Astrocyte (in vitro differentiated cells and primary cell): ENCODE measurements around the gene HAPSTR1. TPM values are rescaled to one million over a fixed set of nuclear protein-coding genes. Genes with fewer than 3 reads are reported as not detected.

ENCODE experiments used
- DNase-seq: peaks from one replicate; pipeline ENCODE4 v3.0.0-alpha.2; 2010; ENCODE audit warnings: low read depth
- FAIRE-seq: peaks from 2 replicates; lab custom pipeline; 2011; peaks lifted over from hg19 to GRCh38; lab: Jason Lieb, UNC
- H2AFZ ChIP-seq: 2 replicates; pipeline ENCODE4 v1.6.0; 2012; ENCODE audit warnings: low read depth, low read length, inconsistent platforms
- H3K27ac ChIP-seq: 2 replicates; pipeline ENCODE4 v1.5.1; 2011; ENCODE audit warnings: low read depth, low read length, inconsistent platforms
- H3K27me3 ChIP-seq: 2 replicates; pipeline ENCODE4 v1.6.0; 2011; ENCODE audit warnings: low read length, inconsistent platforms; ENCODE audit not compliant: insufficient read depth
- H3K36me3 ChIP-seq: 2 replicates; pipeline ENCODE4 v1.5.1; 2011; ENCODE audit warnings: low read length, inconsistent platforms; ENCODE audit not compliant: insufficient read depth
- H3K4me1 ChIP-seq: 2 replicates; pipeline ENCODE4 v1.5.1; 2011; ENCODE audit warnings: low read length, inconsistent platforms; ENCODE audit not compliant: insufficient read depth
- H3K4me2 ChIP-seq: 2 replicates; pipeline ENCODE4 v1.6.0; 2012; ENCODE audit warnings: low read length, inconsistent platforms
- H3K4me3 ChIP-seq: 2 replicates; pipeline ENCODE4 v1.5.1; 2011; ENCODE audit warnings: low read depth, mild to moderate bottlenecking, low read length, inconsistent platforms; ENCODE audit not compliant: insufficient read depth
- H3K79me2 ChIP-seq: 2 replicates; pipeline ENCODE4 v1.6.0; 2012; ENCODE audit warnings: mild to moderate bottlenecking, low read length, inconsistent platforms; ENCODE audit not compliant: insufficient read depth
- H3K9ac ChIP-seq: 2 replicates; pipeline ENCODE4 v1.6.0; 2012; ENCODE audit warnings: mild to moderate bottlenecking, low read length, inconsistent platforms
- H3K9me3 ChIP-seq: 2 replicates; pipeline ENCODE4 v1.5.1; 2012; ENCODE audit warnings: low read depth, mild to moderate bottlenecking, low read length, inconsistent platforms; ENCODE audit not compliant: insufficient read depth
- H4K20me1 ChIP-seq: 2 replicates; pipeline ENCODE4 v1.6.0; 2012; ENCODE audit warnings: low read length, inconsistent platforms; ENCODE audit not compliant: insufficient read depth
- H3K27ac Mint-ChIP-seq: one replicate; pipeline ENCODE4 v1.8.0; 2021; ENCODE audit warnings: mild to moderate bottlenecking, mixed read lengths; ENCODE audit not compliant: unreplicated experiment
- H3K27me3 Mint-ChIP-seq: one replicate; pipeline ENCODE4 v1.8.0; 2021; ENCODE audit warnings: low read depth, mixed read lengths; ENCODE audit not compliant: unreplicated experiment
- H3K36me3 Mint-ChIP-seq: one replicate; pipeline ENCODE4 v1.8.0; 2021; ENCODE audit warnings: low read depth, mixed read lengths; ENCODE audit not compliant: unreplicated experiment
- H3K4me1 Mint-ChIP-seq: one replicate; pipeline ENCODE4 v1.8.0; 2021; ENCODE audit warnings: low read depth, mixed read lengths; ENCODE audit not compliant: unreplicated experiment
- H3K4me3 Mint-ChIP-seq: one replicate; pipeline ENCODE4 v1.8.0; 2021; ENCODE audit warnings: mild to moderate bottlenecking, moderate library complexity, mixed read lengths; ENCODE audit not compliant: unreplicated experiment
- H3K9me3 Mint-ChIP-seq: one replicate; pipeline ENCODE4 v1.8.0; 2021; ENCODE audit warnings: mild to moderate bottlenecking, mixed read lengths; ENCODE audit not compliant: unreplicated experiment
- CTCF ChIP-seq: IDR thresholded peaks from 2 replicates; pipeline ENCODE4 v1.5.1; 2011; ENCODE audit warnings: low read depth, mild to moderate bottlenecking, inconsistent platforms, low read length, moderate library complexity; ENCODE audit not compliant: insufficient read depth
- EZH2 ChIP-seq: IDR thresholded peaks from 2 replicates; pipeline ENCODE4 v1.6.1; 2012; ENCODE audit warnings: mild to moderate bottlenecking, low read length, inconsistent platforms; ENCODE audit not compliant: insufficient read depth
- total RNA-seq: library from RNA; stranded (reverse); gene quantifications from 2 replicates; pipeline ENCODE4 v1.2.1, GENCODE V29; 2021

The HAPSTR1 gene
- total RNA-seq, 1 donor from 2014 or later: 99.5 TPM

- Histone ChIP-seq H2AFZ (no peak overlapping the region), H3K27ac (no peak overlapping the region), H3K9ac (no peak overlapping the region), H3K4me2 (no peak overlapping the region), H3K36me3 (peaks cover 32% of the 10 kb centered on the region), H4K20me1 (peaks cover 99% of the 10 kb centered on the region), H3K4me1 (peaks cover 68% of the 10 kb centered on the region), H3K4me3 (no peak overlapping the region), H3K27me3 (no peaks in the 10 kb centered on the region), H3K79me2 (peaks cover 98% of the 10 kb centered on the region), H3K9me3 (no peaks in the 10 kb centered on the region)
- no peaks in the 10 kb centered on the region for H3K27me3 Mint-ChIP-seq
- H3K4me3 Mint-ChIP-seq: peak overlapping the region; percentile 14
- no peak for TF ChIP-seq CTCF
- no peak for TF ChIP-seq EZH2
- FAIRE-seq (no peak), DNase-seq (no peak)
- peaks cover 20% of the 10 kb centered on the region for H3K36me3 Mint-ChIP-seq
- no peaks in the 10 kb centered on the region for H3K9me3 Mint-ChIP-seq
- H3K4me1 Mint-ChIP-seq: peaks cover 79% of the 10 kb centered on the region
- peak overlapping the region; percentile 71 for H3K27ac Mint-ChIP-seq
These were observed 22.3 kb downstream of the HAPSTR1 start for GRCh38 chr16:9113707-9114106.

GRCh38 chr16:9114112-9114511, 22.7 kb downstream of the HAPSTR1 start:
- TF ChIP-seq CTCF: no peak
- TF ChIP-seq EZH2: no peak
- Mint-ChIP-seq H3K4me1 (peaks cover 78% of the 10 kb centered on the region), H3K36me3 (peaks cover 18% of the 10 kb centered on the region)

GRCh38 chr16:9114842-9115241, 23.4 kb downstream of the HAPSTR1 start:
- FAIRE-seq (no peak), DNase-seq (no peak)
- H3K27ac ChIP-seq: peak overlapping the region; percentile 51
- no peaks in the 10 kb centered on the region for H3K27me3 ChIP-seq
- H3K36me3 Mint-ChIP-seq: peaks cover 18% of the 10 kb centered on the region
- peaks cover 78% of the 10 kb centered on the region for H3K4me1 Mint-ChIP-seq
- no peak overlapping the region for H3K4me3 Mint-ChIP-seq
- H3K9me3 ChIP-seq: no peaks in the 10 kb centered on the region
- H2AFZ ChIP-seq: no peak overlapping the region
- H3K4me3 ChIP-seq: no peak overlapping the region
- peaks cover 98% of the 10 kb centered on the region for H3K79me2 ChIP-seq
- H3K4me1 ChIP-seq: peaks cover 68% of the 10 kb centered on the region
- H3K4me2 ChIP-seq: peak overlapping the region; percentile 34
- peaks cover 28% of the 10 kb centered on the region for H3K36me3 ChIP-seq
- no peaks in the 10 kb centered on the region for H3K27me3 Mint-ChIP-seq
- peak overlapping the region; percentile 29 for H3K9ac ChIP-seq
- H3K9me3 Mint-ChIP-seq: no peaks in the 10 kb centered on the region
- H3K27ac Mint-ChIP-seq: peak overlapping the region; percentile 90
- TF ChIP-seq EZH2: no peak
- TF ChIP-seq CTCF: no peak
- peaks cover 99% of the 10 kb centered on the region for H4K20me1 ChIP-seq

More at GRCh38 chr16:9114112-9114511, 22.7 kb downstream of the HAPSTR1 start:
- no peak overlapping the region for H3K4me2 ChIP-seq
- no peaks in the 10 kb centered on the region for H3K9me3 ChIP-seq
- DNase-seq (no peak), FAIRE-seq (no peak)
- H2AFZ ChIP-seq: no peak overlapping the region
- H3K4me3 ChIP-seq: no peak overlapping the region
- H3K79me2 ChIP-seq: peaks cover 98% of the 10 kb centered on the region
- H3K27ac Mint-ChIP-seq: peak overlapping the region; percentile 71
- no peak overlapping the region for H3K9ac ChIP-seq
- peaks cover 70% of the 10 kb centered on the region for H3K4me1 ChIP-seq
- no peaks in the 10 kb centered on the region for H3K27me3 Mint-ChIP-seq
- no peak overlapping the region for H3K4me3 Mint-ChIP-seq
- H3K9me3 Mint-ChIP-seq: no peaks in the 10 kb centered on the region
- H3K27me3 ChIP-seq: no peaks in the 10 kb centered on the region
- peaks cover 99% of the 10 kb centered on the region for H4K20me1 ChIP-seq
- H3K27ac ChIP-seq: peak overlapping the region; percentile 51
- H3K36me3 ChIP-seq: peaks cover 30% of the 10 kb centered on the region
